HT1080 (cell line): ENCODE measurements around the gene RAB3D. TPM values are rescaled to one million over a fixed set of nuclear protein-coding genes. Genes with fewer than 3 reads are reported as not detected.
"Not testable (repeated sequence)": the region's sequence is repeated elsewhere in the genome, so short reads cannot be mapped to it uniquely, and the experiment has no call there.

Source experiments
- DNase-seq: peaks from one replicate; pipeline ENCODE4 v3.0.0-alpha.2; 2015; ENCODE audit warnings: low read depth
- polyA plus RNA-seq, 2 experiments: library from polyadenylated mRNA; depleted of rRNA; stranded (reverse); fragments of >200 nt; gene quantifications; 2 replicates each; pipeline ENCODE4 v1.2.3, GENCODE V29; 2015
- total RNA-seq: library from RNA; depleted of rRNA; stranded (reverse); fragments of >200 nt; shearing (Covaris generic); gene quantifications from 2 replicates; pipeline ENCODE4 v1.2.3, GENCODE V29; 2014; rRNA removed

RAB3D gene
- not detected in 2 replicates for total RNA-seq
- 0.11 and 0.14 TPM in 2 replicates for polyA plus RNA-seq (2015; cell fraction: cytosol; rRNA removed)
- polyA plus RNA-seq (2015; cell fraction: nucleus; rRNA removed) = 0.20 and 0.22 TPM in 2 replicates

GRCh38 chr19:11339254-11340098 is at the start of gene RAB3D:
TSS of gene RAB3D (minus strand) at chr19:11339657. CDS start at chr19:11337399, 2,258 bp downstream.
- no peak for DNase-seq

GRCh38 chr19:11387162-11388034 is 47.9 kb upstream of the RAB3D start:
- DNase-seq = no peak

GRCh38 chr19:11384778-11385129 is 45.3 kb upstream of the RAB3D start:
- no peak for DNase-seq

- no peak for DNase-seq
Measured at GRCh38 chr19:11383706-11384048, 44.2 kb upstream of the RAB3D start.

GRCh38 chr19:11382898-11383705 is 43.6 kb upstream of the RAB3D start:
- DNase-seq = no peak

GRCh38 chr19:11380653-11381537 is 41.4 kb upstream of the RAB3D start:
- DNase-seq = peak; percentile 93

GRCh38 chr19:11379857-11380350 is 40.4 kb upstream of the RAB3D start:
- no peak for DNase-seq

- DNase-seq = not testable (repeated sequence)
Measured at GRCh38 chr19:11379269-11379845, 39.9 kb upstream of the RAB3D start.

- DNase-seq = peak; percentile 81
Measured at GRCh38 chr19:11378319-11379189, 39.1 kb upstream of the RAB3D start.

- no peak for DNase-seq
Measured at GRCh38 chr19:11377756-11378155, 38.3 kb upstream of the RAB3D start.

GRCh38 chr19:11377237-11377636 is 37.8 kb upstream of the RAB3D start:
- DNase-seq = peak; percentile 73

- no peak for DNase-seq
Measured at GRCh38 chr19:11375143-11375948, 35.9 kb upstream of the RAB3D start.

- peak; percentile 97 for DNase-seq
Measured at GRCh38 chr19:11374433-11375142, 35.1 kb upstream of the RAB3D start, which contains the start of gene SWSAP1. TSS of gene SWSAP1 (plus strand) at chr19:11374666. CDS start at chr19:11374681, 15 bp downstream.

GRCh38 chr19:11373885-11374432 is 34.5 kb upstream of the RAB3D start:
- no peak for DNase-seq

- no peak for DNase-seq
Measured at GRCh38 chr19:11373166-11373884, 33.9 kb upstream of the RAB3D start.

- no peak for DNase-seq
Measured at GRCh38 chr19:11370744-11371143, 31.3 kb upstream of the RAB3D start.
